HUES64 (cell line): ENCODE measurements around the gene ZSCAN32. TPM values are rescaled to one million over a fixed set of nuclear protein-coding genes. Genes with fewer than 3 reads are reported as not detected.

Experiments
- H3K27ac ChIP-seq: 2 replicates; pipeline ENCODE4 v1.7.0; 2013; ENCODE audit warnings: low read depth, low read length, inconsistent platforms
- H3K27me3 ChIP-seq: 2 replicates; pipeline ENCODE4 v1.6.1; 2013; ENCODE audit warnings: mild to moderate bottlenecking, low read length; ENCODE audit not compliant: insufficient read depth
- H3K36me3 ChIP-seq: 2 replicates; pipeline ENCODE4 v1.6.1; 2013; ENCODE audit warnings: mild to moderate bottlenecking, low read length; ENCODE audit not compliant: insufficient read depth
- H3K4me1 ChIP-seq: 2 replicates; pipeline ENCODE4 v1.6.1; 2013; ENCODE audit warnings: mild to moderate bottlenecking, low read length, moderate library complexity; ENCODE audit not compliant: insufficient read depth
- H3K4me3 ChIP-seq: 2 replicates; pipeline ENCODE4 v1.5.1; 2013; ENCODE audit warnings: mild to moderate bottlenecking, low read length, moderate library complexity
- H3K9ac ChIP-seq: 2 replicates; pipeline ENCODE4 v1.6.1; 2013; ENCODE audit warnings: mild to moderate bottlenecking, low read depth, low read length
- H3K9me3 ChIP-seq: 2 replicates; pipeline ENCODE4 v1.6.1; 2013; ENCODE audit warnings: low read depth, low read length; ENCODE audit not compliant: insufficient read depth
- WGBS: fragments of 150-250, 120-280 bp; methylation state at CpG from one replicate; pipeline ENCODE4 v1.1.7; 2013; ENCODE audit warnings: missing lambda C conversion rate; 5-methylcytosine and 5-hydroxymethylcytosine counted together
- polyA plus RNA-seq, 2 experiments: library from polyadenylated mRNA; stranded (reverse); fragments of 50-300 nt; gene quantifications; one replicate each; pipeline ENCODE4 v1.2.3, GENCODE V29; 2013

Gene ZSCAN32
- polyA plus RNA-seq (2013, experiment 1 of 2), result 12.9 TPM
- polyA plus RNA-seq (2013, experiment 2 of 2), result 12.3 TPM

DNA sequence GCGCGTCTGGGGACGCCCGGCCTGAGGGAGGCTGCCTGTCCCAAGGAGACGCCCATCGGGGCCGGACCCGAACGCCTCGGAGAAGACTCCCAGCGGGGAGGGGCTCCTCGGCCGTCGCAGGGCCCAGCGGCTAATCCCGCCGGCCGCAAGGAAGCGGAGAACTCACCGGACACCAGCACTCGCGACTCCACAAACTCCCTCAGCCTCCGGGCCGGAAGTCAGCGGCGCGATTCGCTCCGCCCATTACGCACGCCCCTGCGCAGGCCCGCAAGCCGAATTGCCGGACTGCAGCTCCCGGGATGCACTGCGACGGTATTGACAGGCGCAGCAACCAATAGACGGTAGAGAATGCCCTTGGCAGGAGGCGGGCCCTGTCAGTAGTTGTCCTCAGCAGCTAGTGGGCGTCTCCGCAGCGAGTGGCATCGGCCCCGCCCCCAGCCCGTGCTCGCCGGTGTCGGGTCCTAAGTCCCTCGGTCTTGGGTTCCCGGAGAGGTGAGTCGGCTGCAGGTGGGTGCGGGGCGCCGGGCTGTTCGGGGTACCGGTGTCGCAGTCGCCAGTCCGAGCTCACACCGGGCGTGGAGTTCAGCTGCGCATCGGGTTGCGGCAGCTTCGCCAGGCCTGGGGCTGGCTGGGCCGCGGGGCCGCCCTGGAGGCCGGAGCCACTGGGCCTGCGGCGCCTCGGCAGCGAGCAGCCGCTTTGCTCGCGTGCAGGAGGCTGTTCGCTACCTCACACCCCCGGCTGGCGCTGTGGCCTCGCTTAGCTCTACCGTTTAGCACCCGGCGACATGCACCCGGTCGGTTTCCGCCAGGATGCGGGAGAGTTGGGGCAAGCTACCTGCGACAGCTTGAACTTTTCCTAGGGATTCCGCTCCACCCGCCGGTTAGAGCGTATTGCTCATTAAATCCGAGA is at the start of gene ZSCAN32, which contains the start of gene ZNF174:
TSS of gene ZSCAN32 (minus strand) at position 226 of the 910 bp plus-strand sequence. CDS start 3,447 bp downstream, outside the sequence.
TSS of gene ZNF174 (plus strand) at position 437 of the 910 bp plus-strand sequence. CDS start 790 bp downstream, outside the sequence.
- peaks cover 54% of the 10 kb centered on the region for H3K36me3 ChIP-seq
- WGBS, result under 1% methylated on average over 95 of the region's 95 CpGs
- no peaks in the 10 kb centered on the region for H3K4me1 ChIP-seq
- H3K4me3 ChIP-seq, result peak within 1 kb of the TSS; percentile 90
- H3K27me3 ChIP-seq, result no peaks in the 10 kb centered on the region
- peak within 1 kb of the TSS; percentile 75 for H3K27ac ChIP-seq
- H3K9me3 ChIP-seq, result peaks cover 24% of the 10 kb centered on the region; the same call in 1 of the 2 replicates
- peak within 1 kb of the TSS; percentile 87 for H3K9ac ChIP-seq

DNA sequence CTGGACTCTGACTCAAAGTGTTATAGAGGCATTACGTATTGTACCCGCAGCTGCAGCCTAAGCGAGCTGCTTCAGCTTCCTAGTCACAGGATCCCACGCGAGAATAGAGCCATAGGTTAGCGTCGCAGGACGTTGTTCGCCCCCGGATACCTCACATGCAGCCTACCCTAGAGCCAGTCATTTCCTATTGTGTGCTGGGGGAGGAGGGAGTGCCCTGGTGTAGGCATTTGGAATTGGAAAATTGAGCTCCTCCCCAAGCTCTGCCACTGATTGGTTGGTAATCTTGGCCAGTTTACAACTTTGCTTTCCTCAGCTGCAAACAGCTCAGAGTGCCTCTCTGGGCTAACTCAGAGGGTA is 43.2 kb upstream of the ZSCAN32 start:
- Histone ChIP-seq H3K9ac (peak overlapping the region; percentile 64), H3K36me3 (peaks cover 21% of the 10 kb centered on the region), H3K9me3 (peaks cover 9% of the 10 kb centered on the region; the same call in 1 of the 2 replicates), H3K4me3 (peak overlapping the region; percentile 74), H3K27me3 (no peaks in the 10 kb centered on the region), H3K27ac (no peak overlapping the region; the same call in 1 of the 2 replicates), H3K4me1 (no peaks in the 10 kb centered on the region)
- 53% methylated on average over 10 of the region's 10 CpGs for WGBS

DNA sequence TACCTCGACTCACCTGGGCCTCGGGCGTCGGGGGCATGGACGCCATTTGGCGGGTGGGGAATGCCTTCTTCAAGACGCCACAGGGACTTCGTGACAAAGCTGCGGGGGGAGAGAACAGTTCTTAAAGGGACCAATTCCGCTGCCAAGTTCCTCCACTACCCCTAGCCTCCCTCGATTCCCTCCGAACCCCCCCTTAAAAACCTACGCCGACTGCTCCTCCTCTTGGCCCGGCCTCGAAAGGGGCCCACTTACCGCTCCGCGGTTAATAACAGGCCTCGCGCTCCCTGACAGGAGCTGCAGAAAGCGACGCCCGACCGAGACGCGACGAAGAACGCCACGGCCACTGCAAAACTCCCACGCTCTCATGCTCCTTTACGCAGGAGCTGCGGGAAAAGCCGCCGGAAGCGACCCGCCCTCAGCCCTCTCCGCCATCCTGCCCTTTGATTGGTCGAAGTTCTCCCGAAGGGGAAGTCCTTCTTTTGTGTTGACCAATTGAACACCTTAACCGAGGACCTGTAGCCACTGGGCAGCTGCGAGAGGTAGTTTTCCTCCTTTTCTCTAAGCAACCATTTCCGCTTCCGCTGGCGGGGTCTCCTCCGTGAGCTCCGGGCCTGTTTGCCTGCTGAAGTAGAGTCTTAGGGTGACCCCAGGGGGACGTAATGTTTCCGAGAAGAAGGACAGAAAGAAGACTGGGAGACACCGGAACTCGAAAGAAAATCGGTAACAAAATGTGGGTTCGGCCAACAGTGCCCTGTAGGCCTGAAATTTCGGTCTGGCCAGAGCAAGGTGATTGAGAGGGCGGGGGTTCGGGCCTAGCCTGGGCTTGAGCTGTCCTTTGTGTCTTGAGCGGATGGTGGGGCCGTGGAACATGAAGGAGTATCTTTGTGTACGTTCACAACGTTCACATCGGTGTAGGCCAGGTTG is 42.6 kb upstream of the ZSCAN32 start, which contains the start of the genes NAA60 and ZNF597:
TSS of gene NAA60 (plus strand) at position 573 of the 924 bp plus-strand sequence. CDS start 32,548 bp downstream, outside the sequence.
TSS of gene ZNF597 (minus strand) at position 397 of the 924 bp plus-strand sequence. CDS start at position 46, 351 bp downstream.
- no peak within 1 kb of the TSS; the same call in 1 of the 2 replicates for H3K27ac ChIP-seq

DNA sequence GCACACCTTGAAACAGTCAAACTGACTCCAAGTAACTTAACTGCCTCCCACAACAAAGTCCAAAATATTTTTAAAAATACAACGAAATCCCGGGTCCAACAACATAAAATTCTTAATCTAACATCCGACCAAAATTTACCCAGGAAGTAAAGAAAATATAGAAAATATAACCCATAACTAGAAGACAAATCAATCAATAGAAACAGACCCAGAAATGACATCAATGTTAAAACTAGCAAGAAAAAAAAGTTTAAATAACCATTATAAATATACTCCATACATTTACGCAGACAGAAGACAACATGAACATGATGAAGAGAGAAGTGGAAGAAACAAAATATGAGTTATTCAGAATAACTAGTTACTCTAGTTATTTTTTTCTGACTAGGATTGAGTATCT is 38.8 kb upstream of the ZSCAN32 start:
- H3K4me1 ChIP-seq, result no peaks in the 10 kb centered on the region
- no peaks in the 10 kb centered on the region for H3K27me3 ChIP-seq
- peaks cover 26% of the 10 kb centered on the region for H3K36me3 ChIP-seq
- H3K27ac ChIP-seq, result no peak overlapping the region
- H3K4me3 ChIP-seq, result no peak overlapping the region
- peaks cover 9% of the 10 kb centered on the region; the same call in 1 of the 2 replicates for H3K9me3 ChIP-seq
- WGBS, result 90% methylated on average over 3 of the region's 4 CpGs
- H3K9ac ChIP-seq, result no peak overlapping the region

More for the DNA sequence above, 42.6 kb upstream of the ZSCAN32 start, which contains the start of the genes NAA60 and ZNF597:
- peaks cover 9% of the 10 kb centered on the region; the same call in 1 of the 2 replicates for H3K9me3 ChIP-seq
- H3K4me3 ChIP-seq, result peak within 1 kb of the TSS; percentile 74
- no peaks in the 10 kb centered on the region for H3K27me3 ChIP-seq
- peak within 1 kb of the TSS; percentile 64 for H3K9ac ChIP-seq
- peaks cover 21% of the 10 kb centered on the region for H3K36me3 ChIP-seq
- no peaks in the 10 kb centered on the region for H3K4me1 ChIP-seq
- 58% methylated on average over 61 of the region's 61 CpGs for WGBS

DNA sequence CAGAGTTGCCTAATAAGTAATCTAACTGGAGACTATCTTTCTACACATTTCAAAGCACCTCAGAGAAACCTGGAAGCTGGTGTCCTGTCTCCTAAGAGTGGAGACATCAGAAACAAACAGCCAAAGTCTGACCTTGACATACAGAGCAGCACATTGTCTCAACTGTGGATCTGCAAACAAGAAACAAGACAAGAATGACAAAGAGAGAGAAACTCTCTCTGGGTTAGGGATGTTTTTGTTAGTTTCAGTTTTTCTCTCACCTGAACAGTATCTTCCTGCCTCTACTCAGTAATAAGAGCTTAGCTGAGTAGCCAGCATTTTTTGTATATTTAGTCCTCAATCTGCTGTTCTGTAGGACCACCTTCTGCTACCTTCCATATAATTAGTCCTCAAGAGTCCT is 33.6 kb upstream of the ZSCAN32 start:
- H3K27ac ChIP-seq, result no peak overlapping the region
- H3K9ac ChIP-seq, result no peak overlapping the region
- H3K9me3 ChIP-seq, result peaks cover under 1% of the 10 kb centered on the region; the same call in 1 of the 2 replicates
- no peaks in the 10 kb centered on the region for H3K4me1 ChIP-seq
- no peak overlapping the region for H3K4me3 ChIP-seq
- peaks cover 14% of the 10 kb centered on the region for H3K36me3 ChIP-seq
- no peaks in the 10 kb centered on the region for H3K27me3 ChIP-seq

DNA sequence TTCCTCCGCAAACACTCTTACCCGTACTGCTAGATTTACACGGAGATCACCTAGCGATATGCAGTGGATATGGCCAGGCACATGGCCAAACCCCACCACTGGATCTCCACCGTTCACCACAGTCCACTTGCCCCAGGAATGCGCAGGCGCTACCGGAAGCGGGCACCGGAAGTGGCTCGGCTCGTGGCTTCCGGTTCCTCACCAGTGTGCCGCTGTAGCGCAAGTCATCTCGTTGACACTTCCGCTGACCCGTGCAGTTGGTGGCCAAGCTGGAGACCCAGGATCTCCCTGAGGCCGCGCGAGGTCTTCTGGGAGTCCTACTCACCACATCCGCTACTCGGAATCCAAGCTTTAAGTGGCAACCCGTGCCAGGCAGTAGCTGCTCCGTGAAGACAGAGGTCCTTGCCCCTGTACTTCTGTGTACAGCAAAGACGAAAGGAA is 31.0 kb upstream of the ZSCAN32 start:
- Histone ChIP-seq H3K36me3 (peaks cover 5% of the 10 kb centered on the region; the same call in 1 of the 2 replicates), H3K9me3 (no peaks in the 10 kb centered on the region), H3K4me3 (no peak overlapping the region), H3K27me3 (no peaks in the 10 kb centered on the region), H3K4me1 (no peaks in the 10 kb centered on the region), H3K27ac (no peak overlapping the region), H3K9ac (no peak overlapping the region)
- WGBS, result 96% methylated on average over 26 of the region's 26 CpGs

DNA sequence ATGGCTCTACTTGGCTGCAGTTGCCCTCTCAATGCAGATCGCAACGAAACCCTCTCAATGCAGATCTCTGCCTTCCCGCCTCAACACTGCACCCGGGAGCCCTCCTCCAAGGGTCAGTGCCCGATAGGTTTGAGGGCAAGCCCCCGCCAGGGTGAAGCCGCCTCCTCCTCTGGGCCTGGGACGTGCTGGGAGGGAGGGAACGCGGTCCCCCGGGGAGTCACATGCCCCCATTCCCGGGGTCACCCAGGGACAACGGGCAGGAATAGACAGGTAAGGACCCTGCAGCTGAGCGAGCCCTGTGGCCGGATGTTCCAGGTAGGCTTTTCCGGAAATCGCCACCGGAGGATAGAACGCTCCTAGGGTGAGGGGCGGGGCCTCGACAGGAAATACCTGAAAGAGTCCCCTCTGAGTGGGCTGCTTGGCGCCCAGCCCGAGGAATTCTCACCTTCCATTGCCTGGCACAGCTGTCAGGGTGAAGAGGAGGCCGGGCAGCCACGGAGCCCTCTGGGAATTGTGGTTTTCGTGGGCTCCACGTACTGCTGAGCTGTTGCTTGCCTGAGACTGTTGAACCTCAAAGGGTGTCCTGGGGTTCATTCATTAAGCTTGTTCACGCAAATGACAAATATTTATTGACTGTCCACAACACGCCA is 13.1 kb upstream of the ZSCAN32 start:
- Histone ChIP-seq H3K27me3 (no peaks in the 10 kb centered on the region), H3K27ac (no peak overlapping the region), H3K9ac (no peak overlapping the region), H3K36me3 (peaks cover 10% of the 10 kb centered on the region), H3K4me3 (no peak overlapping the region), H3K9me3 (peaks cover 55% of the 10 kb centered on the region), H3K4me1 (no peaks in the 10 kb centered on the region)
- 91% methylated on average over 29 of the region's 29 CpGs for WGBS

DNA sequence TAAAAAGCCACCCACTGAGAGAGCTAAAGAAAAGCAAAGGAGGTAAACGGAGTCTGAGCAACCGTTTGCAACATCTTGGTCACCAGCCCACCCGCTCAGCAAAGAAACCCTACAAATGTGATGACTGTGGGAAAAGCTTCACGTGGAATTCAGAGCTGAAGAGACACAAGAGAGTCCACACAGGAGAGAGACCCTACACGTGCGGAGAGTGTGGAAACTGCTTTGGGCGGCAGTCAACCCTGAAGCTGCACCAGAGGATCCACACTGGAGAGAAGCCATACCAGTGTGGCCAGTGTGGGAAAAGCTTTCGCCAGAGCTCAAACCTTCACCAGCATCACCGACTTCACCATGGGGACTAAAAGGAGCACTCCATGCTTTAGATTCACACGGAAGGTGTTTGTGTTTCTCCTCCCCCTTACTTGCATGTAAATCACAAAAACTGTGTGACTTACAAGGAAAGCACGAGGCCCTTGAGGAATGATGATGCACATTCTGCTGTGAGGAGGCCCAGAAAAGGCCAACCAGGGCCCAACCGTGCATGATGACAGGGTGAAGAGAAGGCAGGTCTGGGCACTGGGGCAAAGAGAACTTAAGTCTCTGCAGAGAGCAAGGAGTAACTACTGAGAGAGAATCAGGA is 7.9 kb upstream of the ZSCAN32 start:
- Histone ChIP-seq H3K27ac (no peak overlapping the region), H3K4me3 (no peak overlapping the region), H3K4me1 (no peaks in the 10 kb centered on the region), H3K9me3 (peaks cover 83% of the 10 kb centered on the region), H3K9ac (no peak overlapping the region), H3K27me3 (no peaks in the 10 kb centered on the region), H3K36me3 (peaks cover 61% of the 10 kb centered on the region)
- WGBS, result 95% methylated on average over 12 of the region's 12 CpGs

DNA sequence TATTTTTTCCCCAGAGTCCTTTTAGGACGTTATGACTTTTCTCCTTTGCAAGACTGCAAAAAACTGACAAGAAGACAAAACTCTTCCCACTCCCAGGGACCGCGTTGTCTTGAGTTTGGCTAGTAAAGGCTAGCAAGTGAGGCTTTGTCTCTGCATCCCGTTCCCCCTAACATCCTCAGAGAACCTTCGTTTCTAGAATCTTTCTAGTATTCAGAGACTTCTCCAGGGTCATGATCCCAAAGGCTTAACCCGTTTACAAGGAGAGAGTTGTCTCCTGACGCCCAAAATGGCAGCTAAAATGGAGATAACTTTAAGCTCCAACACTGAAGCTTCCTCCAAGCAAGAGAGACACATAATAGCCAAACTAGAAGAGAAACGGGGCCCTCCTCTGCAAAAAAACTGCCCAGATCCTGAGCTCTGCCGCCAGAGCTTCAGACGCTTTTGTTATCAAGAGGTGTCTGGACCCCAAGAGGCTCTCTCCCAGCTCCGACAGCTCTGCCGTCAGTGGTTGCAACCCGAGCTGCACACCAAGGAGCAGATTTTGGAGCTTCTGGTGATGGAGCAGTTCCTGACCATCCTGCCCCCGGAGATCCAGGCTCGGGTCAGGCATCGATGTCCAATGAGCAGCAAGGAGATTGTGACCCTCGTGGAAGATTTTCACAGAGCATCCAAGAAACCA is 1.1 kb upstream of the ZSCAN32 start:
- Histone ChIP-seq H3K9ac (peak overlapping the region; percentile 71), H3K27ac (no peak overlapping the region; the same call in 1 of the 2 replicates), H3K4me1 (no peaks in the 10 kb centered on the region), H3K36me3 (peaks cover 54% of the 10 kb centered on the region), H3K27me3 (no peaks in the 10 kb centered on the region), H3K4me3 (peak overlapping the region; percentile 90), H3K9me3 (peaks cover 33% of the 10 kb centered on the region)
- WGBS, result 26% methylated on average over 17 of the region's 17 CpGs
